GM18511 (cell line): ENCODE data around the gene CLK2.

Experiments
- ATAC-seq: cut with Tn5 transposase; IDR thresholded peaks from one replicate; pipeline ENCODE4 v1.9.1; 2021; ENCODE audit warnings: mild to moderate bottlenecking, moderate library complexity; ENCODE audit not compliant: unreplicated experiment

Gene CLK2

DNA sequence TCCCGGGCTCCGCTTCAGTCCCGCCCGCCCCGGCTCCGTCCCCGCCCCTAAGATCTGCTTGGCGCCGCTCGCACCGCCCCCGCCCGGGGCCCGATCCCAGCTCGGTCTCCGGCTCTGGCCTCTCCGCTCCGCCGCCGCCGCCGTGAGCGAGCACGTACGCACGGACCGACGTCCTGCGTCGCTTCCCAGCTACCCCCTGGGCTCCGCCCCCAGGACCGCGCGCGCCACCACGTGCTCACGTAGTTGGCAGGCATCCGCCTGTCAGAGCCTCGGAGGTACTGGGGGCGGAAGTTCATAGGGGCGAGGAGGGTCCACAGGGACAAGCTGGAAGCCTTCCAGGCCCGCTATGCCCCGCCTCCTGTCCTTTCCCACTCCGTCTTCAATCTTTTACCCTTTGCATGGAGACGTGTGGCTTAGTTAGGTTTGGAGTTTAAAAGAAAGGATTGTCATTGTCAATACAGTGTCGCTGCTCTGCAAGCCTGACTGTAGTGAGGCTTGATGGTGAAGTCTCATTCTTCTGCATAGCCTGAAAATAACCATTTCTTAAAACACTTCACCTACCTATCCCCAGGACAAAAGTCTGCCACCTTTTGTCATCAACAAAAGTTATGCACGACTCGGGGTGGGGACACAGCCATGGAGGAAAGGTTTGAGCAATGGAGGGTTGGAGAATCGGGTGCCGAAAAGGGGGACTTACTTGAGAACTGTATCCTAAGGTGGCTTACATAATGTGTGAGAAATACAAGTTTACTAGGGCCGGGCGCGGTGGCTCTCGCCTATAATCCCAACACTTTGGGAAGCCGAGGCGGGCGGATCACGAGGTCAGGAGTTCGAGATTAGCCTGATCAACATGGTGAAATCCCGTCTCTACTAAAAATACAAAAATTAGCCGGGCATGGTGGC lies at the start of gene CLK2:
Gene CLK2 (minus strand): TSS at position 162 of the 903 bp plus-strand sequence. CDS start 2,527 bp downstream, outside the sequence.
- peak; percentile 83 for ATAC-seq

DNA sequence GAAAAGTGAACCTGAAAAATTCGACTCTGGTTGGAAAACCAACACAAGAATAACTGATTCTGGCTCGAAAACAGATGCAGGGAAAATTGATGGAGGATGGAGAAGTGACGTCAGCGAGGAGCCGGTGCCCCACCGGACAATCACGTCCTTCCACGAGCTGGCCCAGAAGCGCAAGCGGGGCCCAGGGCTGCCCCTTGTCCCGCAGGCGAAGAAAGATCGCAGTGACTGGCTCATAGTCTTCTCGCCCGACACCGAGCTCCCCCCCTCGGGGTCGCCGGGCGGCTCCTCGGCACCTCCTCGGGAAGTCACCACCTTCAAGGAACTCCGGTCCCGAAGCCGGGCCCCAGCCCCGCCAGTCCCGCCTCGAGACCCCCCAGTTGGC lies 49.3 kb upstream of the CLK2 start:
- ATAC-seq = no peak

- no peak for ATAC-seq
These were observed 48.6 kb upstream of the CLK2 start for GRCh38 chr1:155321639-155322503.

DNA sequence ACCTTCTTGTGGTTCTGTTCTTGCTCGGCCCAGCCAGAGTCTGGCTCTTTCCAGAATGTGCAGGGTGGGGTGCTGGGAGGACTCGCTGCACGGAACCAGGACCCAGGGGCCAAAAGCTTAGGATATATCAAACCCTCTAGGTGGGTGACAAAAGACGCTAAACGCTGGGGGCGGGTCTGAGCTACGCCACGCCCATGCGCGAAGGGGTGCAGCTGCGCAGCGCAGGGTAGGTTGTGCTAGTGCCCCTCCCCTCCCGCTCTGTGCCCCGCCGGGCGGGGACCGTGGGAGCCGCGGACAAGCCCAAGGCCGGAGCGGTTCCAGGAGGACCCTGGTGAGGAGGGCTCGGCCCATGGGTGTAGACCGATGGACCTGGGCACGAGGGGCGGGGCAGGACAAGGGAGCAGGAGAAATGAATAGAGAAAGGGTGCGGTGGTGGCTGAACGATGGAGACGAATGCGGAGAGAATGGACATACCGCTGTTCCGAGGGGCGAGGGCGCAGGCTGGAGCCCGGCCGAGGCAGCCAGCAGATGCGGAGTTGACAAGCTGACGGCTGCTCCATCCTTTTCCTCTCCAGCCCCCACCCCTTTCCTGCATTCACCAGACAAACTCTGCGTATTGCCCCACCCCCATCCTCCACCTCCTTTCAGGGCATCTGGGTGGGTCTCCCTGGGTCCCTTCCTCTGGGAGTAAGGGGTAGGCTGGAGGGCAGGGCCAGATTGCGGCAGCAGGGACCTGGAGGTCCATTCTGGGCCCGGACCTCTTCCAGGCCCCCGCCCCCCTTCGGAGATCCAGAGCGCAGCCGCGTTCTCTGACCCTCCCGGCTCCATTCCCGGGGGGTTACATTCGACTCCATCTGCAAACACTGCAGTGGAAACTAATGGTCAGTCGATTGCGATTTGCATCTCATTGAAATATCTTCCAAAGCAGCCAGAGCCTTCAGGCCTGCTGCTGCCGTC lies 47.6 kb upstream of the CLK2 start, which contains the start of gene RUSC1:
Gene RUSC1 (plus strand): TSS at position 234 of the 957 bp plus-strand sequence. CDS start 880 bp downstream, outside the sequence.
- ATAC-seq = no peak

- no peak for ATAC-seq
These were observed 46.9 kb upstream of the CLK2 start for GRCh38 chr1:155320252-155320651.

GRCh38 chr1:155319536-155319935 lies 46.2 kb upstream of the CLK2 start:
- no peak for ATAC-seq

GRCh38 chr1:155318082-155318481 lies 44.8 kb upstream of the CLK2 start:
- no peak for ATAC-seq

- ATAC-seq = no peak
These were observed 43.6 kb upstream of the CLK2 start for GRCh38 chr1:155316922-155317321.

- ATAC-seq = no peak
These were observed 40.0 kb upstream of the CLK2 start for GRCh38 chr1:155313261-155313660.

DNA sequence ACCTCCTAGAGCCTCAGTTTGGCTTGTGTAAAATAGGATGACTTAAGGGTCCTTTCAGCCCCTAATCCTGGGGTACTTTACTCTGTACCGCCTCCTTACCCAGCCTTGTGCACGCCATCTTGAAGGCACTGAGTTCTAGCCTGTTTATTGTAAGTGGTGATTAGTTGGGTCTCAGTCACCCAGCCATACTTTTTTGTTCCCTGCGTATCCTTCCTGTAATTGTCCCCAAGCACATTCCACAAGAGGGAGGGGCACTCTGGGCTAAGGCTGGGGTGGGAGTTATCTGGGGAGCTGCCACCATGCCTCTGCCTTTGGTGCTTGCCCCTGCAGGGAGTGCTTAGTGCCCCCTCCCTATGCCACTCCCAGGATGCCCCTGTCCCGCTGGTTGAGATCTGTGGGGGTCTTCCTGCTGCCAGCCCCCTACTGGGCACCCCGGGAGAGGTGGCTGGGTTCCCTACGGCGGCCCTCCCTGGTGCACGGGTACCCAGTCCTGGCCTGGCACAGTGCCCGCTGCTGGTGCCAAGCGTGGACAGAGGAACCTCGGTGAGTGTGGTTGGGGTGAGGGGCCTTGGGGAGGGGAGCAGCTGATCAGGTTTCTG lies 36.2 kb upstream of the CLK2 start:
- ATAC-seq = no peak

DNA sequence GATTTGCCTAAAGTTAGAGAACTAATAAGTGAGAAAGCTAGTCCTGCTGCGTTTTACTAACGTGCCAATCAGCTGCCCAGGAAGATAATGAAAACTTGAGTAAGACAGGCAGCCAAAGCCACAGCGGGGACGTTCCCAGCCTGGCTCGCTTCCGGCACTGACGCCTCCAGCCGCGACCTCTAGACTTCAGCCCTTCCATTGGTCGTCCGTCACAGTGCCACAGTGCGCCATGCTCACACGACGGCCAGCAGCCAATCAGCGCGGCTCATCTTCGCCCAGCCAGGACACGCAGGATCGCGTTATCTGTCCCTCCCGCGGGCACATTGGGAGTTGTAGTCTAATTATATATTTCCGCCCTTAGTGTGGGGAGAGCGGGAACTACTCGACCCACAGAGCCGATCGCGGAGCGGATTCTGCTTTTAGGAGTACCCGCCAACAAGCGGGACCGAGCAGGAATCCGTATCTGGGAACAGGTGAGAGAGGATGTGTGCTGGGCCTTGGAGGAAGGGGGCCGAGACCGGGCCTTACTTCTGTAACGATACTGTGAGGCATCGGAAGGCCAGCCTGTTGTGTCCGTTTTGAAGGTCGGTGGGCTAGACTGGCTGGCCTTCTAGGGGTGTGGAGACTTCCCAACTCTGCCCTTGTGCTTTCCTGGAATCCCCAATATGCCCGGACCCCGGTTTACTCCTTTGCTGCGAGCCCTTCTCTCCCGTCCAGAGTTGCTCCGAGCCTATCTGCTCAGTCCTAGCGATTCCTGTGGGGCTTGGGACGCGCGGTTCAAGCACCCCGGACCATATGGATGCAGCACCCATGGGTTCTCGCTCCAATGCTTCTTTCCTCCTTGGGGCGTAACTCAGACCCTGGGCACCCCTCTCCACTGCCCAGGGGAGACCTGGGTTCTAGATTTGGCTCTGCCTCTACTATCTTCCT lies 35.5 kb upstream of the CLK2 start, which contains the start of gene FDPS:
Gene FDPS (plus strand): TSS at position 374 of the 930 bp plus-strand sequence. CDS start 924 bp downstream, outside the sequence.
- peak; percentile 95 for ATAC-seq

- no peak for ATAC-seq
These were observed 34.0 kb upstream of the CLK2 start for GRCh38 chr1:155307247-155307740.

DNA sequence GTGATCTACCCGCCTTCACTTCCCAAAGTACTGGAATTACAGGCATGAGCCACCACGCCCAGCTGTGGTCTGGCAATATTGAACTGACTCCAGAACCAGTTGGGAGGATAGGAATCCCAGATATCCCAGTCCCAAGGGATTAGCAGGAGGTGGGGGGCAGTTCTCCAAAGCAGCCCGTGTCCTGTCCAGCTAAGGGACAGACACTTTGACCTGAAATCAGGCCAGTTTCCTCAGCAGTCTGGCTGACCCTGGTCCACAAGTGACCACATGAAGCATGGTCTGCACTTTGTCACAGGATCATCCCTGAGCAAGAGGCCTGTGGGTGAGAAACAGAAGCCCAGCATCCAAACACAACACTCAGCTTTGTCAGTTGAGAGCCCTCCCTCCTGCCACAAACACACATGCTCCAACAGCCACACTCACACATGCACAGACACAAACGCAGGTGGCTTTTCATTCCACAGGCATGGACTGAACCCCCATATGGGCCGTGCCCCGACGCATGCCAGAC lies 32.6 kb upstream of the CLK2 start:
- no peak for ATAC-seq

DNA sequence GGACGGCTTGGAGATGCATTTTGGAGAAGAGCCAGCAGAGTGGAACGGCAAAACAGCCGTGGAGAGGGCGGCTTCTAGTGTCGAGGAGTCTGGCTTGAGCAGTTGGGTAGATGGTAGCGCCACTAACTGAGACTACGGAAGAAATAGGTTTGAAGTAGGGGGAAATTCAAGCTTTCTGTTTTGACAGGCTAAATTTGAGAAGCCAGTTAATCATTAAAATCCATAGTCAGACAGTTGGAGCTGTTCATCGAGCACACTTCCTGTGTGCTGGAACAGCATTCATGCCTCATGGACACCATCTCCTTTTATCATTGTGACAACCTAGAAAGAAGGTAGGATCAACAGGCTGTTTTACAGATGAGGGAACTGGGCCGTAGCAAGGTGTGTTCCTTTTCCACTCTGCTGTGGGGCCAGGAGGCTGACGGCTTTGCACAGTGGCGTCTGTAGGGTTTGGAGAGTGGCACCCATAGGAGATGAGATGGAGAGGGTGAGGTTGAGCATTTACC lies 31.3 kb upstream of the CLK2 start:
- no peak for ATAC-seq

GRCh38 chr1:155301342-155301841 lies 28.1 kb upstream of the CLK2 start, which contains the start of gene PKLR:
Gene PKLR (minus strand): TSS chr1:155301438. CDS start chr1:155301395, 43 bp downstream.
- no peak for ATAC-seq

DNA sequence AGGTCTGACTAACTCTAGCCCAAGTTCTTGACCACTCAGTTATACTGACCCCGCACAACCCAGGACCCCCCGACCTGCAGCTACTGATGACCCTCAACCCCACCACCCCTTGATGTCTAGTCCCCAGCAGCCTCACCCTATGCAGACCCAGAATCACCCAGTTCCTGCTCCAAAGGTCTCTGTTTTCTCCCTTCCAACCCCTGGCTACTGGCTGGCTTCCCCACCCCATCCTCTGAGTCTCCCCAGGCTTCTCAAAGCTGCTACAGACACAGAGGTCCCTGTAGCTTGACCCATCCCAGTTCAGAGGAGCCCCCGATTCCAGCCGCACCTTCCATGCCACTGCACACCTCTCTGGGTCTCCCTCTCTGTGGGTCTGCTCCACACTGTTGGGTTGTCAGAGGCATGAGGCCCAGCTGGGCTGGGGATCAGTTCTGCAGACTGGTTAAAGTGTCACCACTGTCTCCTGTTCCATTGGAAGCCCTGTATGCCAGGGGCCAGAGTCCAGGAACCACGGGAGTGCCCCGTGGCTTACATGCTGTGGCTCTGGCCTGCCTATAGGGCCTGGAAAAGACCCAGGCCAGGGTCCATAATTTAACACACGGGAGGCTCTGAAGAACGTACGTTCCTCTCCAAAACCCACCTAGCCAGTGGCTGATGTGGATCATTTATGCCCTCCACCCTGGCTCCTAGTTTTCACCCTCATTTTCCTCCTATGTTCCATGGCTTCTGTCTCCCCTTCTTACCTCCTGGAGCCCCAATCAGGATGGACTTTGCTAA lies 27.4 kb upstream of the CLK2 start:
- no peak for ATAC-seq

- ATAC-seq = no peak
These were observed 26.7 kb upstream of the CLK2 start for GRCh38 chr1:155300024-155300423.
